ENCODE results near the gene CDK5RAP1. TPM values are rescaled to one million over a fixed set of nuclear protein-coding genes. Genes with fewer than 3 reads are reported as not detected.

The CDK5RAP1 gene
- total and polyA plus RNA-seq, 2 donors (not counting 3 experiments of a cell fraction or from before 2014, with no cell fraction given): 30.8 to 36.5 TPM

DNA sequence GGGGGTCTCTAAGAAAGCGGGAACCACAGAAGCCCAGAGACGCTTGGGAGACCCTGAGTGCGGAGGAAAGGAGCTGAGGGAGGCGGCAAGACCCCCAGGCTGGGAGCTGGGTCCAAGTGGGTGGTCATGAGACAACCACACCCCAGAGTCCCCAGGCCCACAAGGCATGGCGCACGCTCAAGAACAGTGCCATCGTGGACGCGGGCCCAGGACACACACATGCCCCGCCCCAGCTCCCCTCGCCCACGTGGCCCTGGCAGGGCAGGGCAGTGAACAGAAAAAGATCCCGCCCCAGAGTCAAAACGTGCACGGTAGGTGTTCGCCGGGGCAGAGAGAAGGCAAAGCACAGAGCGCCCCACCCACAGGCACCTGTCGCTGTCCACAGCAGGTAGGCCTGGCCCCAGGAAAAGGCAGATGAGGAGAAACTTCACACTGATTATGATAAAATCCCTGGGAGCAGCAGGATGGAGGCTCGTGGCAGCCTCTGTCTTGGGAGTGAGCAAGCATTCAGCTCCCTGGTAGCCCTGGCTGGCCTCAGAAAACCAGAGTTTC lies 68.3 kb downstream of the CDK5RAP1 start:
- H3K27me3 ChIP-seq (ENCODE audit: control insufficient read depth in 2 of 2, insufficient read depth in 2 of 2, low read length in 2 of 2): peaks cover 0 to 3% of the 10 kb centered on the region in 2 experiments
- dilution Hi-C loops (cut with MboI; ENCODE audit: extremely low pct_ligation_motif_present, low sequenced_read_pairs): no loop called here
- POLR2A ChIA-PET: no interaction called here

More for the DNA sequence above, 68.3 kb downstream of the CDK5RAP1 start:
- Histone ChIP-seq H3K4me1 (ENCODE audit: control insufficient read depth, extremely low read depth, insufficient read depth, low read length) (no peaks in the 10 kb centered on the region), H3K36me3 (ENCODE audit: control insufficient read depth in 2 of 2, extremely low read depth in 1 of 2, insufficient read depth in 2 of 2, low read length in 2 of 2) (no peaks in the 10 kb centered on the region), H3K9me3 (replicated peaks; ENCODE audit: control insufficient read depth, insufficient read depth, low read length) (no peaks in the 10 kb centered on the region), H3K27ac (ENCODE audit: insufficient read depth, low read depth, low read length) (no peak overlapping the region), H3K9ac (replicated peaks; ENCODE audit: extremely low read depth, insufficient read depth, low read length) (no peak overlapping the region), H3K4me2 (ENCODE audit: insufficient read depth, low read length) (no peak overlapping the region), H4K20me1 (replicated peaks; ENCODE audit: control insufficient read depth, extremely low read depth, insufficient read depth, low read length) (no peaks in the 10 kb centered on the region), H3K79me2 (ENCODE audit: control insufficient read depth, insufficient read depth, low read length) (no peaks in the 10 kb centered on the region), H2AFZ (ENCODE audit: low read depth, low read length) (no peak overlapping the region), H3K4me3 (replicated peaks in 1 of 3; ENCODE audit: insufficient read depth in 1 of 3, low read depth in 1 of 3, low read length in 3 of 3) (no peak overlapping the region), H3K9me1 (replicated peaks; ENCODE audit: control insufficient read depth, extremely low read depth, insufficient read depth, low read length) (no peaks in the 10 kb centered on the region)
- no TSS peak for BruUV-seq (replicated peaks)
- no peak for TF ChIP-seq GATA2 (IDR thresholded peaks at IDR 0.05; ENCODE audit: insufficient read depth, insufficient read length, low read depth, low read length)
- TF ChIP-seq, protein P1, sequence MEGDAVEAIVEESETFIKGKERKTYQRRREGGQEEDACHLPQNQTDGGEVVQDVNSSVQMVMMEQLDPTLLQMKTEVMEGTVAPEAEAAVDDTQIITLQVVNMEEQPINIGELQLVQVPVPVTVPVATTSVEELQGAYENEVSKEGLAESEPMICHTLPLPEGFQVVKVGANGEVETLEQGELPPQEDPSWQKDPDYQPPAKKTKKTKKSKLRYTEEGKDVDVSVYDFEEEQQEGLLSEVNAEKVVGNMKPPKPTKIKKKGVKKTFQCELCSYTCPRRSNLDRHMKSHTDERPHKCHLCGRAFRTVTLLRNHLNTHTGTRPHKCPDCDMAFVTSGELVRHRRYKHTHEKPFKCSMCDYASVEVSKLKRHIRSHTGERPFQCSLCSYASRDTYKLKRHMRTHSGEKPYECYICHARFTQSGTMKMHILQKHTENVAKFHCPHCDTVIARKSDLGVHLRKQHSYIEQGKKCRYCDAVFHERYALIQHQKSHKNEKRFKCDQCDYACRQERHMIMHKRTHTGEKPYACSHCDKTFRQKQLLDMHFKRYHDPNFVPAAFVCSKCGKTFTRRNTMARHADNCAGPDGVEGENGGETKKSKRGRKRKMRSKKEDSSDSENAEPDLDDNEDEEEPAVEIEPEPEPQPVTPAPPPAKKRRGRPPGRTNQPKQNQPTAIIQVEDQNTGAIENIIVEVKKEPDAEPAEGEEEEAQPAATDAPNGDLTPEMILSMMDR (IDR thresholded peaks at IDR 0.05; ENCODE audit: extremely low read depth in 1 of 2, insufficient read depth in 1 of 2, low read depth in 1 of 2, low read length in 2 of 2): no peak
- no peak for TF ChIP-seq EZH2 (IDR thresholded peaks at IDR 0.05; ENCODE audit: borderline replicate concordance, low read depth, low read length, severe bottlenecking)
- TF ChIP-seq POLR2A (IDR thresholded peaks at IDR 0.05; ENCODE audit: low read depth, low read length): no peak
- TF ChIP-seq, protein P2, sequence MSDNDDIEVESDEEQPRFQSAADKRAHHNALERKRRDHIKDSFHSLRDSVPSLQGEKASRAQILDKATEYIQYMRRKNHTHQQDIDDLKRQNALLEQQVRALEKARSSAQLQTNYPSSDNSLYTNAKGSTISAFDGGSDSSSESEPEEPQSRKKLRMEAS (IDR thresholded peaks at IDR 0.05; ENCODE audit: insufficient read depth, insufficient read length): no peak
- TF ChIP-seq FOS (IDR thresholded peaks at IDR 0.05; ENCODE audit: borderline replicate concordance, insufficient read depth, low read length): no peak
- TF ChIP-seq JUN (IDR thresholded peaks at IDR 0.05; ENCODE audit: borderline replicate concordance, insufficient read depth, insufficient read length, low read depth): no peak
- TF ChIP-seq MYC (IDR thresholded peaks at IDR 0.05; ENCODE audit: low read depth, low read length): no peak
- no peak for TF ChIP-seq POLR2AphosphoS5 (IDR thresholded peaks at IDR 0.05; ENCODE audit: insufficient read depth, low read depth, low read length)
- intact Hi-C loops (cut with micrococcal nuclease): no loop called here
- DNase-seq (ENCODE audit: low read depth, low spot score) (no peak), FAIRE-seq (no peak)
- CTCF ChIA-PET: no interaction called here

Data from endothelial cell of umbilical vein (primary cell).